Peyer's patch (tissue), 4 donors: Measurements from ENCODE around the gene TECTA. TPM values are rescaled to one million over a fixed set of nuclear protein-coding genes. Genes with fewer than 3 reads are reported as not detected.

ENCODE experiments used
- DNase-seq, 3 donors: peaks; one replicate each; pipeline ENCODE4 v3.0.0-alpha.2; 2017 to 2019
- H3K27ac ChIP-seq, 4 donors: fragments of 200-600 bp; sonication (generic); one replicate each; pipeline ENCODE4 v1.5.1; 2016 to 2019
- H3K27me3 ChIP-seq, 2 donors: fragments of 200-600 bp; sonication (generic); one replicate each; pipeline ENCODE4 v1.5.1; 2019
- H3K36me3 ChIP-seq, 3 donors: fragments of 200-600 bp; sonication (generic); one replicate each; pipeline ENCODE4 v1.5.1; 2016 to 2019
- H3K4me1 ChIP-seq, 4 donors: fragments of 200-600 bp; sonication (generic); one replicate each; pipeline ENCODE4 v1.5.1; 2016 to 2019
- H3K4me3 ChIP-seq, 4 donors: fragments of 200-600 bp; sonication (generic); 1 replicate in 3 of 4; 2 replicates in 1 of 4; pipeline ENCODE4 v1.5.1; 2016 to 2019; ENCODE audit warnings: mild to moderate bottlenecking in 1 of 4
- H3K9me3 ChIP-seq, 4 donors: fragments of 200-600 bp; sonication (generic); one replicate each; pipeline ENCODE4 v1.5.1; 2016 to 2019; ENCODE audit warnings: mild to moderate bottlenecking in 1 of 4
- POLR2A ChIP-seq, 2 donors: fragments of 450-650 bp; IDR thresholded peaks; one replicate each; pipeline ENCODE4 v1.5.1; 2017; ENCODE audit warnings: antibody characterized with exemption in 2 of 2, mild to moderate bottlenecking in 2 of 2, moderate library complexity in 2 of 2
- total RNA-seq, 4 donors: library from RNA; depleted of rRNA; stranded (reverse); fragments of >200 nt; gene quantifications; one replicate each; pipeline ENCODE4 v1.1.0, GENCODE V29; 2016
- TF ChIP-seq, protein P1 (sequence below), 6 experiments: fragments of 450-650 bp in 4 of 6; fragments of 200-600 bp in 2 of 6; sonication (generic) in 1 of 6; IDR thresholded peaks; one replicate each; pipeline ENCODE4 v1.5.1; 2017 to 2019; ENCODE audit warnings: antibody characterized with exemption in 6 of 6, mild to moderate bottlenecking in 3 of 6, moderate library complexity in 1 of 6

Gene TECTA
- total RNA-seq, 4 donors from 2014 or later, result 0.19 to 6.6 (median 0.67) TPM; not detected in 1

DNA sequence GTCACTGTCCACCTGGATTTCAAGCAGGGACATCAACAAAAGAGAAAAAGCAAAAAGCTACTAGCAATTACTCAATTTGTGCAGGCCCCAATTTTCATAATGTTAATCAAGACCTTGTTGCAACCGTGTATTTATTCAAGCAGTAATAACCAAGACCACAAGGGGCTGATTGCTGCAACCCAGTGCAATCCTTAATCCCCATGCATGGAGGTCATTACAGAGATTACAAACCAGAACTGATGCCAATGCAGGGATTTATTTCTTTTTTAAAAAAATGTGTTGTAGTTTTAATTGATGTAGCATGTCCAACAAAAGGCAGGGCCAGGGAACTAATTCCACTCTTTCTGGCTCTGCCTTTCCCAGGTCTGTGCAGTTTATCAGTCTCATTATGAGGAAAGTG lies 18.4 kb downstream of the TECTA start:
- no peak for DNase-seq
- no peak overlapping the region for H3K4me3 ChIP-seq
- TF ChIP-seq, protein P1, sequence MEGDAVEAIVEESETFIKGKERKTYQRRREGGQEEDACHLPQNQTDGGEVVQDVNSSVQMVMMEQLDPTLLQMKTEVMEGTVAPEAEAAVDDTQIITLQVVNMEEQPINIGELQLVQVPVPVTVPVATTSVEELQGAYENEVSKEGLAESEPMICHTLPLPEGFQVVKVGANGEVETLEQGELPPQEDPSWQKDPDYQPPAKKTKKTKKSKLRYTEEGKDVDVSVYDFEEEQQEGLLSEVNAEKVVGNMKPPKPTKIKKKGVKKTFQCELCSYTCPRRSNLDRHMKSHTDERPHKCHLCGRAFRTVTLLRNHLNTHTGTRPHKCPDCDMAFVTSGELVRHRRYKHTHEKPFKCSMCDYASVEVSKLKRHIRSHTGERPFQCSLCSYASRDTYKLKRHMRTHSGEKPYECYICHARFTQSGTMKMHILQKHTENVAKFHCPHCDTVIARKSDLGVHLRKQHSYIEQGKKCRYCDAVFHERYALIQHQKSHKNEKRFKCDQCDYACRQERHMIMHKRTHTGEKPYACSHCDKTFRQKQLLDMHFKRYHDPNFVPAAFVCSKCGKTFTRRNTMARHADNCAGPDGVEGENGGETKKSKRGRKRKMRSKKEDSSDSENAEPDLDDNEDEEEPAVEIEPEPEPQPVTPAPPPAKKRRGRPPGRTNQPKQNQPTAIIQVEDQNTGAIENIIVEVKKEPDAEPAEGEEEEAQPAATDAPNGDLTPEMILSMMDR (IDR thresholded peaks at IDR 0.05), result peak in 1 of 6 experiments; percentile 4
- TF ChIP-seq POLR2A (IDR thresholded peaks at IDR 0.05), result no peak
- no peaks in the 10 kb centered on the region for H3K36me3 ChIP-seq
- no peaks in the 10 kb centered on the region for H3K27me3 ChIP-seq
- no peaks in the 10 kb centered on the region for H3K4me1 ChIP-seq
- H3K27ac ChIP-seq, result no peak overlapping the region
- H3K9me3 ChIP-seq, result no peaks in the 10 kb centered on the region

DNA sequence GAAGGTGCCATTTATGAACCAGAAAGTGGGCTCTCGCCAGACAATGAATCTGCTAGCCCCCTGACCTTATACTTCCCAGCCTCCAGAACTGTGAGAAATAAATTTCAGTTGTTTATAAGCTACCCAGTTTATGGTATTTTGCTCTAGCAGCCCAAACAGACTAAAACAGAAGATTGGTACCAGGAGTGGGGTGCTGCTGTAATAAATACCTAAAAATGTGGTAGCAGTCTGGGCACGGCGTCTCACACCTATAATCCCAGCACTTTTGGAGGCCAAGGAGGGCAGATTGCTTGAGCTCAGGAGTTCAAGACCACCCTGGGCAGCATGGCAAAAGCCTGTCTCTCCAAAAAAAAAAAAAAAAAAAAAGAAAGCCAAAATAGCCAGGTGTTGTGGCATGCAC lies 21.3 kb downstream of the TECTA start:
- TF ChIP-seq, protein P1 (IDR thresholded peaks at IDR 0.05), result no peak
- TF ChIP-seq POLR2A (IDR thresholded peaks at IDR 0.05), result no peak

DNA sequence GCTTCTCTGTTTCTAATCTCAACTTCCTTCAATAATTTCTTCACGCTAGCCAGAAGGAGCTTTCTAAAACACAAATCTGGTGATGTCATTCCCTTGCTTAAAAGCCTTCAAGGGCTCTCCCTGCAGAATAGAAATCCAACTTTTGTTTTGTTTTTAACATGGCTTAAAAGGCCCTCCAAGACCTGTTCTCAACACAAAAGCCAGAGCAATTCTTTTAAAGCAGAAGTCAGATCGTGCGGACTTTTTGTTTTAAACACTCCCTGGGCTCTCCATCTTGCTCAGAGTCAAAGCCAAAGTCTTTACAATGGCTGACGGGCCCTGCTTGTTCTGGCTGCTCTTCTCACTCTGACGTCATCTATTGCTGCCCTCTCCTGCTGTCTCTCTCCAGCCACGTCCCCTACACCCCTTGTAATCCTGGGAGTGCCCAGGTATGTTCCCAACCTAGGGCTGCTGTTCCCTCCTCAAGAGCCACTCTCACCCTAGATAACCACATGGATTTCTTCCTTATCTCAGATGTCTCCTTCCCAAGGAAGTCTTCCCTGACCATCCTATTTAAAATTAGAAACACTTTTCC lies 22.5 kb downstream of the TECTA start:
- DNase-seq, result no peak
- no peak for TF ChIP-seq POLR2A (IDR thresholded peaks at IDR 0.05)
- TF ChIP-seq, protein P1 (IDR thresholded peaks at IDR 0.05), result no peak
- no peak overlapping the region for H3K27ac ChIP-seq
- no peaks in the 10 kb centered on the region for H3K4me1 ChIP-seq
- H3K4me3 ChIP-seq, result no peak overlapping the region
- no peaks in the 10 kb centered on the region for H3K36me3 ChIP-seq
- no peaks in the 10 kb centered on the region for H3K9me3 ChIP-seq
- no peaks in the 10 kb centered on the region for H3K27me3 ChIP-seq

More for the DNA sequence above, 21.3 kb downstream of the TECTA start:
- Histone ChIP-seq H3K27ac (no peak overlapping the region), H3K4me3 (no peak overlapping the region), H3K36me3 (no peaks in the 10 kb centered on the region), H3K27me3 (no peaks in the 10 kb centered on the region), H3K9me3 (no peaks in the 10 kb centered on the region), H3K4me1 (no peaks in the 10 kb centered on the region)
- no peak for DNase-seq

DNA sequence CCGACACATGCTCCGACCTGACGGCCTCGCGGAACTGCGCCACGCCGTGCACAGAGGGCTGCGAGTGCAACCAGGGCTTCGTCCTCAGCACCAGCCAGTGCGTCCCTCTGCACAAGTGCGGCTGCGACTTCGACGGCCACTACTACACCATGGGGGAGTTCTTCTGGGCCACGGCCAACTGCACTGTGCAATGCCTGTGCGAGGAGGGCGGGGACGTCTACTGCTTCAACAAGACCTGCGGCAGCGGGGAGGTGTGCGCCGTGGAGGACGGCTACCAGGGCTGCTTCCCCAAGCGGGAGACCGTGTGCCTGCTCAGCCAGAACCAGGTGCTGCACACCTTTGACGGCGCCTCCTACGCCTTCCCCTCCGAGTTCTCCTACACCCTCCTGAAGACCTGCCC lies 26.8 kb downstream of the TECTA start:
- TF ChIP-seq POLR2A (IDR thresholded peaks at IDR 0.05), result no peak
- TF ChIP-seq, protein P1 (IDR thresholded peaks at IDR 0.05), result no peak

DNA sequence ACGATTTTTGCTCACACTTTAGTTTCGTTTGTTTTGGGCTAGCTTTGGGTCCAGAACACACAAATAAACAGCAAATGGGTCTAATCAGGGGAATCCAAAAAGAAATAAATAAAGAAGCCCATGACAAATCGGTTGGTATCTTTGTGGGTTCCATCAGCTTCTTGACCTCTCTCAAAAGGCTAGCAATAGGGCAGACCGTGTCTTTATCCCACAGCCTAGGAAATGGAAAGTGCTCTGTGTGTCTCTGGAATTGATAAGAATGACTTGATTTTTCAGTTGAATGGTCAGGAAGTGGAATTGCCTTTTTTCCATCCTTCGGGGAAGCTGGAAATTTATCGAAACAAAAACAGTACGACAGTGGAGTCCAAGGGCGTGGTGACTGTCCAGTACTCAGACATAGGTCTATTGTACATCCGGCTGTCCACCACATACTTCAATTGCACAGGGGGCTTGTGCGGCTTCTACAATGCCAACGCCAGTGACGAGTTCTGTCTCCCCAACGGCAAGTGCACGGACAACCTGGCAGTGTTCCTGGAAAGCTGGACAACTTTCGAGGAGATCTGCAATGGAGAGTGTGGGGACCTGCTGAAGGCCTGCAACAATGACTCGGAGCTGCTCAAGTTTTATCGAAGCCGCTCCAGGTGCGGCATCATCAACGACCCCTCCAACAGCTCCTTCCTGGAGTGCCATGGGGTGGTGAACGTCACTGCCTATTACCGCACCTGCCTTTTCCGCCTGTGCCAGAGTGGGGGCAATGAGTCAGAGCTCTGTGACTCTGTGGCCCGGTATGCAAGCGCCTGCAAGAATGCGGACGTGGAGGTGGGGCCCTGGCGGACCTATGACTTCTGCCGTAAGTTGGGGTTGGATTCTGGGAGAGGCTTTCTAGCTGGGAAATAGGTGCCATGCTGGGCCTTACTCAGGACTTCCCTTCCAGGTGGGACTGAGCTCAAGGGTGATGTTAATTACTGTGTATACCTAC lies 28.6 kb downstream of the TECTA start:
- DNase-seq, result no peak
- Histone ChIP-seq H3K36me3 (no peaks in the 10 kb centered on the region), H3K4me1 (no peaks in the 10 kb centered on the region), H3K27me3 (no peaks in the 10 kb centered on the region), H3K27ac (no peak overlapping the region), H3K4me3 (no peak overlapping the region), H3K9me3 (no peaks in the 10 kb centered on the region)
- TF ChIP-seq, protein P1 (IDR thresholded peaks at IDR 0.05), result no peak
- TF ChIP-seq POLR2A (IDR thresholded peaks at IDR 0.05), result no peak

More for the DNA sequence above, 26.8 kb downstream of the TECTA start:
- H3K9me3 ChIP-seq, result no peaks in the 10 kb centered on the region
- no peak overlapping the region for H3K27ac ChIP-seq
- H3K4me1 ChIP-seq, result no peaks in the 10 kb centered on the region
- H3K36me3 ChIP-seq, result no peaks in the 10 kb centered on the region
- H3K27me3 ChIP-seq, result no peaks in the 10 kb centered on the region
- DNase-seq, result no peak
- H3K4me3 ChIP-seq, result no peak overlapping the region
